ENCODE measurements around the gene RAD54L2.

DNA sequence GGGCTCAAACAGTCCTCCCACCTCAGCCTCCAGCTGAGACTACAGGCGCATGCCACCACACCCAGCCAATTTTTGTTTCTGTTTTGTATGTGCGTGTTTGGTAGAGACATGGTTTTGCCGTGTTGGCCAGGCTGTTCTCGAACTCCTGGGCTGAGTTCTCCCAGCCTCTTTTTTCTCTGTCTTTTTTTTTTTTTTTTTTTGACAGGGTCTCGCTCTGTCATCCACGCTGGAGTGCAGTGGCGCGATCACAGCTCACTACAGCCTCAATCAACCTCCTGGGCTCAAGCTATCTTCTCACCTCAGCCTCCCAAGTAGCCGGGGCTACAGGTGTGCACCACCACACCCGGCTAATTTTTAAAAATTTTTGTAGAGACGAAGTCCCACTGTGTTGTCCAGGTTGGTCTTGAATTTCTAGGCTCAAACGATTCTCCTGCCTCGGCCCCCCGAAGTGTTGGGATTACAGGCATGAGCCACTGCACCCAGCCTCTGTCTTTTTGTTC lies 37.8 kb upstream of the RAD54L2 start:
- TF ChIP-seq POLR2AphosphoS5 (IDR thresholded peaks at IDR 0.05; ENCODE audit: borderline replicate concordance, low read depth, low read length) (no peak), EZH2 (IDR thresholded peaks at IDR 0.05) (no peak), FOXP2 (optimal IDR thresholded peaks at IDR 0.05; ENCODE audit: control extremely low read depth, extremely low read length, insufficient read depth) (no peak)
